Lung (tissue), 12 donors: ENCODE measurements around the gene IL3. TPM values are rescaled to one million over a fixed set of nuclear protein-coding genes. Genes with fewer than 3 reads are reported as not detected.

ENCODE experiments used
- ATAC-seq: fragments of 200-7000 bp; cut with Tn5 transposase; one replicate; pipeline ENCODE4 v1.9.1; 2020; ENCODE audit warnings: moderate number of reproducible peaks; ENCODE audit not compliant: insufficient read depth, low FRiP score
- DNase-seq, 3 donors: peaks; one replicate each; pipeline ENCODE4 v3.0.0-alpha.2; 2013 to 2017
- H3K27ac ChIP-seq, 2 donors: one replicate each; pipeline ENCODE4 v1.5.1; 2013; ENCODE audit warnings: mild to moderate bottlenecking in 2 of 2, moderate library complexity in 2 of 2, control low read depth in 1 of 2, inconsistent platforms in 1 of 2, low read depth in 1 of 2, low read length in 1 of 2
- H3K27me3 ChIP-seq, 3 donors: one replicate each; pipeline ENCODE4 v1.5.1; 2013; ENCODE audit warnings: low read length in 2 of 3; ENCODE audit not compliant: control insufficient read depth in 3 of 3, insufficient read depth in 3 of 3
- H3K36me3 ChIP-seq, 4 donors: one replicate each; pipeline ENCODE4 v1.5.1; 2013; ENCODE audit warnings: low read length in 4 of 4, mild to moderate bottlenecking in 1 of 4, moderate library complexity in 1 of 4; ENCODE audit not compliant: control insufficient read depth in 4 of 4, insufficient read depth in 4 of 4
- H3K4me1 ChIP-seq, 5 donors: one replicate each; pipeline ENCODE4 v1.5.1; 2013; ENCODE audit warnings: low read length in 5 of 5, mild to moderate bottlenecking in 2 of 5, moderate library complexity in 1 of 5; ENCODE audit not compliant: control insufficient read depth in 5 of 5, insufficient read depth in 5 of 5
- H3K4me3 ChIP-seq: one replicate; pipeline ENCODE4 v1.5.1; 2013; ENCODE audit warnings: mild to moderate bottlenecking, control low read depth, moderate library complexity
- H3K9ac ChIP-seq, 2 donors: one replicate each; pipeline ENCODE4 v1.5.1; 2013; ENCODE audit warnings: low read length in 2 of 2, control low read depth in 1 of 2; ENCODE audit not compliant: insufficient read depth in 1 of 2
- H3K9me3 ChIP-seq, 4 donors: one replicate each; pipeline ENCODE4 v1.5.1; 2013; ENCODE audit warnings: low read length in 3 of 4, mild to moderate bottlenecking in 1 of 4, moderate library complexity in 1 of 4; ENCODE audit not compliant: control insufficient read depth in 4 of 4, insufficient read depth in 3 of 4
- WGBS, 2 donors: extraction: QIAGEN DNeasy Blood & Tissue Kit; methylation state at CpG; one replicate each; pipeline ENCODE4 v1.1.7; 2013; 5-methylcytosine and 5-hydroxymethylcytosine counted together
- polyA plus RNA-seq, 2 donors: library from polyadenylated mRNA; stranded (reverse); fragments of 200-250 nt; gene quantifications; one replicate each; pipeline ENCODE4 v1.2.1, GENCODE V29; 2013
- total RNA-seq, 2 donors: library from RNA; depleted of rRNA in 1 of 2; stranded (reverse); fragments of >200 nt in 1 of 2; gene quantifications; one replicate each; pipeline ENCODE4 v1.2.1, GENCODE V29; 2014 to 2021
- TF ChIP-seq, protein P1 (sequence below): IDR thresholded peaks from 2 replicates; pipeline ENCODE4 v1.5.1; 2012; ENCODE audit warnings: mild to moderate bottlenecking; ENCODE audit errors: control extremely low read depth, extremely low read depth
- donor health status: control.
- donor health status: control.
- donor health status: Bipolar disorder and iron deficiency.
- donor health status: healthy.
- donor health status: DM: yes; HTN: yes; CAD: no.

The IL3 gene
- total and polyA plus RNA-seq, 4 donors, result not detected

DNA sequence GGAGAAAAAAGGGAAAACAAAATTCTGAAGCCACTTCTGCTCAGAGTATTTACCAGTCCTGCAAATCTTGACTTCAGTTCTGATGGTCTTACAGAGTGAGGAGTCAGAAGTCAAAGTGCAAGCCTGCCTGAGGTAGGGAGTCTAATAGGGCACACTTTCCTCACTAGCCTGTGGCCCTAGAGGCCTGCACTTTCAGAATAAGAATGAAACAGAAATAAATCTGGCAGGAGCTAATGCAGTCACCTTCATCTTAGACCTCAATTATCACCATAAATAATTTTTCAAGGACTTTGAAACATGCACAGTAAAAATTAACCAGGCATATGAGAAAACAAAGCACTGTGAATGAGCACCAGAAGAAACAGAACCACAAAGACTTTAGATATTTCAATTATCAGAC lies 28.3 kb upstream of the IL3 start:
- H3K4me3 ChIP-seq, result no peak overlapping the region
- H3K27me3 ChIP-seq, result peaks cover 0 to 2% (median 0%) of the 10 kb centered on the region in 3 donors
- no peaks in the 10 kb centered on the region for H3K36me3 ChIP-seq
- TF ChIP-seq, protein P1, sequence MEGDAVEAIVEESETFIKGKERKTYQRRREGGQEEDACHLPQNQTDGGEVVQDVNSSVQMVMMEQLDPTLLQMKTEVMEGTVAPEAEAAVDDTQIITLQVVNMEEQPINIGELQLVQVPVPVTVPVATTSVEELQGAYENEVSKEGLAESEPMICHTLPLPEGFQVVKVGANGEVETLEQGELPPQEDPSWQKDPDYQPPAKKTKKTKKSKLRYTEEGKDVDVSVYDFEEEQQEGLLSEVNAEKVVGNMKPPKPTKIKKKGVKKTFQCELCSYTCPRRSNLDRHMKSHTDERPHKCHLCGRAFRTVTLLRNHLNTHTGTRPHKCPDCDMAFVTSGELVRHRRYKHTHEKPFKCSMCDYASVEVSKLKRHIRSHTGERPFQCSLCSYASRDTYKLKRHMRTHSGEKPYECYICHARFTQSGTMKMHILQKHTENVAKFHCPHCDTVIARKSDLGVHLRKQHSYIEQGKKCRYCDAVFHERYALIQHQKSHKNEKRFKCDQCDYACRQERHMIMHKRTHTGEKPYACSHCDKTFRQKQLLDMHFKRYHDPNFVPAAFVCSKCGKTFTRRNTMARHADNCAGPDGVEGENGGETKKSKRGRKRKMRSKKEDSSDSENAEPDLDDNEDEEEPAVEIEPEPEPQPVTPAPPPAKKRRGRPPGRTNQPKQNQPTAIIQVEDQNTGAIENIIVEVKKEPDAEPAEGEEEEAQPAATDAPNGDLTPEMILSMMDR, result no peak
- H3K27ac ChIP-seq, result no peak overlapping the region
- no peaks in the 10 kb centered on the region for H3K4me1 ChIP-seq
- no peak overlapping the region for H3K9ac ChIP-seq
- no peaks in the 10 kb centered on the region for H3K9me3 ChIP-seq
- DNase-seq (no peak), ATAC-seq (no peak)

DNA sequence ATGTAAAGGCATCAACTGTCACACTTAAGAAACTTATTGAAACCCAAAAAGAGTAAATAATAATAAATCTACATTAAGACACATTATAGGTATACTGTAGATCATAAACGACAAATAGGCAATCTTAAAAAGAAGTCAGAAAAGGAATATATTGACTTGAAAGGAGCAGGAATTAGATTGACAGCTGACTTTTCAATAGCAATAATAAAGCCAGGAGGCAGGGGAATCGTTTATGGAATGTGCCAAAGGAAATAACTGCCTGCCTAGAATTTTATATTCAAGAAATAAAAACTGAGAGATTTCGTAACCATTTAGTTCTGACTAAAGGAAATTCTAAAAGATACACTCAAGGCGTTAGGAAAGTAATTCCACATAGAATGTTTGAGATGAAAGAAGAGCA lies 27.3 kb upstream of the IL3 start:
- WGBS, 2 donors, result 65% methylated on average over 4 of the region's 4 CpGs
- ATAC-seq (no peak), DNase-seq (no peak)
- Histone ChIP-seq H3K4me3 (no peak overlapping the region), H3K9me3 (no peaks in the 10 kb centered on the region), H3K27me3 (peaks cover 0 to 2% (median 0%) of the 10 kb centered on the region in 3 donors), H3K36me3 (no peaks in the 10 kb centered on the region), H3K27ac (no peak overlapping the region), H3K9ac (no peak overlapping the region), H3K4me1 (no peaks in the 10 kb centered on the region)
- TF ChIP-seq, protein P1, result no peak

DNA sequence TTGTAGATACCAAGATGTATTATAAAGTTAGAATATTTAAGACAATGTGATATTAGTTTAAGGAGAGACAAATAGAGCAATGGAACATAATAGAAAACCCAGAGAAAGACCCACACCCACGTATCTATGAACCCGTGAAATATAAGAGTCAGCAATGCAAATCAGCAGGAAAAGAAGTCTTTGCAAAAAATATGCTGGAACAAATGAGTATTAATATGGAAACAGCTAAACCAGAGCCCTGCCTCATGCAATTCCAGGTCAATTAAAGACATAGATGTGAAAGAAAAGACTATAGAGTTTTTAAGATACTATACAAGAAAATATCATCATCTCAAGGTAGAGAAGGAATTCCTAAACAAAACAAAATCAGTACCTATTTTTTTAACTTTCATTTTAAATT lies 23.1 kb upstream of the IL3 start:
- TF ChIP-seq, protein P1, result no peak
- no peaks in the 10 kb centered on the region for H3K9me3 ChIP-seq
- H3K36me3 ChIP-seq, result no peaks in the 10 kb centered on the region
- WGBS, 2 donors, result 61 to 77% methylated on average over 2 of the region's 2 CpGs
- H3K9ac ChIP-seq, result no peak overlapping the region
- ATAC-seq, result no peak
- H3K4me3 ChIP-seq, result no peak overlapping the region
- H3K27me3 ChIP-seq, result no peaks in the 10 kb centered on the region
- no peak overlapping the region for H3K27ac ChIP-seq
- DNase-seq, result no peak
- H3K4me1 ChIP-seq, result no peaks in the 10 kb centered on the region

DNA sequence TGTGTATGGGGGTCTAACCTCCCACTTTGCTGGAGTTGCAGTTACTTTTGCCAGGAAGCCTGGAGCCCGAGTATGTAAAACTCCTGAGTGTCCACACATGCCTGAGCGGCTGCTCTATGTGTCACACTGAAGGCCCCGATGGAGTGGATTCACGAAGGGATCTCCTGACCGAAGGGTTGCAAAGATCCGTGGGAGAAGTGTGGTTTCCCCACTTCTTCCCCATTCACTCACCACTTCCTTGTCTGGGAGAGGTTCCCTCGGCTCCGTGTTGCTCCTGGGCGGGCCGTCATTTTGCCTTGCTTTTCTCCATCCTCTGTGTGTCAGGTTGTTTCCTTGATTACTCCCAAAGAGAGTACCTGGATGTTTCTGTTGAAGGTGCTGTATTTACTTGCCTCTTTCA lies 16.2 kb upstream of the IL3 start:
- TF ChIP-seq, protein P1, result no peak
- WGBS, 2 donors, result 32 to 66% methylated on average over 10 of the region's 10 CpGs
- no peaks in the 10 kb centered on the region for H3K9me3 ChIP-seq
- no peaks in the 10 kb centered on the region for H3K36me3 ChIP-seq
- H3K27ac ChIP-seq, result no peak overlapping the region
- H3K27me3 ChIP-seq, result no peaks in the 10 kb centered on the region
- no peak overlapping the region for H3K9ac ChIP-seq
- ATAC-seq (peak; percentile 66), DNase-seq (no peak)
- H3K4me3 ChIP-seq, result no peak overlapping the region
- peaks cover 0 to 3% (median 0%) of the 10 kb centered on the region in 5 donors for H3K4me1 ChIP-seq
